Prostate gland (tissue), 2 donors: ENCODE measurements around the gene OSBPL2.

Experiments used
- POLR2A ChIP-seq: fragments of 450-650 bp; IDR thresholded peaks from one replicate; pipeline ENCODE4 v1.6.1; 2016; ENCODE audit warnings: antibody characterized with exemption, mild to moderate bottlenecking
- POLR2AphosphoS5 ChIP-seq: sonication (generic); formaldehyde crosslinking; IDR thresholded peaks from one replicate; pipeline ENCODE4 v1.6.1; 2017; ENCODE audit warnings: antibody characterized with exemption
- TF ChIP-seq, protein P1 (sequence below), 4 experiments: fragments of 200-600 bp in 2 of 4; fragments of 450-650 bp in 2 of 4; sonication (generic) in 2 of 4; IDR thresholded peaks; 1 replicate in 3 of 4; 2 replicates in 1 of 4; pipeline ENCODE4 v1.5.1; 2016 to 2019; ENCODE audit warnings: antibody characterized with exemption in 4 of 4, mild to moderate bottlenecking in 2 of 4, moderate library complexity in 2 of 4

- TF ChIP-seq, protein P1, sequence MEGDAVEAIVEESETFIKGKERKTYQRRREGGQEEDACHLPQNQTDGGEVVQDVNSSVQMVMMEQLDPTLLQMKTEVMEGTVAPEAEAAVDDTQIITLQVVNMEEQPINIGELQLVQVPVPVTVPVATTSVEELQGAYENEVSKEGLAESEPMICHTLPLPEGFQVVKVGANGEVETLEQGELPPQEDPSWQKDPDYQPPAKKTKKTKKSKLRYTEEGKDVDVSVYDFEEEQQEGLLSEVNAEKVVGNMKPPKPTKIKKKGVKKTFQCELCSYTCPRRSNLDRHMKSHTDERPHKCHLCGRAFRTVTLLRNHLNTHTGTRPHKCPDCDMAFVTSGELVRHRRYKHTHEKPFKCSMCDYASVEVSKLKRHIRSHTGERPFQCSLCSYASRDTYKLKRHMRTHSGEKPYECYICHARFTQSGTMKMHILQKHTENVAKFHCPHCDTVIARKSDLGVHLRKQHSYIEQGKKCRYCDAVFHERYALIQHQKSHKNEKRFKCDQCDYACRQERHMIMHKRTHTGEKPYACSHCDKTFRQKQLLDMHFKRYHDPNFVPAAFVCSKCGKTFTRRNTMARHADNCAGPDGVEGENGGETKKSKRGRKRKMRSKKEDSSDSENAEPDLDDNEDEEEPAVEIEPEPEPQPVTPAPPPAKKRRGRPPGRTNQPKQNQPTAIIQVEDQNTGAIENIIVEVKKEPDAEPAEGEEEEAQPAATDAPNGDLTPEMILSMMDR (IDR thresholded peaks at IDR 0.05): no peak
- TF ChIP-seq POLR2A (no peak), POLR2AphosphoS5 (no peak)
These were observed 97.2 kb downstream of the OSBPL2 start for GRCh38 chr20:62335532-62335931.
